ENCODE data around the gene DNAJC16.
"Not testable (repeated sequence)": the region's sequence is repeated elsewhere in the genome, so short reads cannot be mapped to it uniquely, and the experiment has no call there.

DNAJC16 gene

GRCh38 chr1:15510611-15511405 is 15.8 kb upstream of the DNAJC16 start:
- Histone ChIP-seq H3K4me1 (ENCODE audit: control insufficient read depth, insufficient read depth, low read length) (peaks cover 6% of the 10 kb centered on the region), H3K36me3 (ENCODE audit: control insufficient read depth, insufficient read depth, low read length) (no peaks in the 10 kb centered on the region), H3K4me3 (ENCODE audit: low read length) (no peak overlapping the region), H3K27me3 (ENCODE audit: control insufficient read depth, insufficient read depth, low read length) (no peaks in the 10 kb centered on the region), H3K9me3 (ENCODE audit: control insufficient read depth, low read length) (no peaks in the 10 kb centered on the region), H3K9ac (ENCODE audit: low read length) (no peak overlapping the region)

GRCh38 chr1:15513192-15513591 is 13.5 kb upstream of the DNAJC16 start:
- no peaks in the 10 kb centered on the region for H3K27me3 ChIP-seq (ENCODE audit: control insufficient read depth, insufficient read depth, low read length)
- H3K36me3 ChIP-seq (ENCODE audit: control insufficient read depth, insufficient read depth, low read length), result no peaks in the 10 kb centered on the region
- no peak overlapping the region for H3K9ac ChIP-seq (ENCODE audit: low read length)
- H3K4me1 ChIP-seq (ENCODE audit: control insufficient read depth, insufficient read depth, low read length), result no peaks in the 10 kb centered on the region
- H3K4me3 ChIP-seq (ENCODE audit: low read length), result no peak overlapping the region
- H3K9me3 ChIP-seq (ENCODE audit: control insufficient read depth, low read length), result no peaks in the 10 kb centered on the region

GRCh38 chr1:15513919-15514318 is 12.7 kb upstream of the DNAJC16 start:
- Histone ChIP-seq H3K9me3 (ENCODE audit: control insufficient read depth, low read length) (no peaks in the 10 kb centered on the region), H3K27me3 (ENCODE audit: control insufficient read depth, insufficient read depth, low read length) (no peaks in the 10 kb centered on the region), H3K9ac (ENCODE audit: low read length) (no peak overlapping the region), H3K36me3 (ENCODE audit: control insufficient read depth, insufficient read depth, low read length) (no peaks in the 10 kb centered on the region), H3K4me3 (ENCODE audit: low read length) (no peak overlapping the region), H3K4me1 (ENCODE audit: control insufficient read depth, insufficient read depth, low read length) (no peaks in the 10 kb centered on the region)

- not testable (repeated sequence) for H3K9me3 ChIP-seq (ENCODE audit: control insufficient read depth, low read length); H3K4me1 ChIP-seq (ENCODE audit: control insufficient read depth, insufficient read depth, low read length); H3K4me3 ChIP-seq (ENCODE audit: low read length); H3K9ac ChIP-seq (ENCODE audit: low read length); H3K36me3 ChIP-seq (ENCODE audit: control insufficient read depth, insufficient read depth, low read length); H3K27me3 ChIP-seq (ENCODE audit: control insufficient read depth, insufficient read depth, low read length)
Observed at GRCh38 chr1:15514557-15514956, 12.1 kb upstream of the DNAJC16 start.

- H3K4me3 ChIP-seq (ENCODE audit: low read length), result no peak overlapping the region
- H3K9ac ChIP-seq (ENCODE audit: low read length), result no peak overlapping the region
- no peaks in the 10 kb centered on the region for H3K9me3 ChIP-seq (ENCODE audit: control insufficient read depth, low read length)
- no peaks in the 10 kb centered on the region for H3K36me3 ChIP-seq (ENCODE audit: control insufficient read depth, insufficient read depth, low read length)
- no peaks in the 10 kb centered on the region for H3K4me1 ChIP-seq (ENCODE audit: control insufficient read depth, insufficient read depth, low read length)
- no peaks in the 10 kb centered on the region for H3K27me3 ChIP-seq (ENCODE audit: control insufficient read depth, insufficient read depth, low read length)
Observed at GRCh38 chr1:15515022-15515663, 11.5 kb upstream of the DNAJC16 start.

GRCh38 chr1:15519625-15520024 is 7.0 kb upstream of the DNAJC16 start:
- Histone ChIP-seq H3K27me3 (ENCODE audit: control insufficient read depth, insufficient read depth, low read length) (no peaks in the 10 kb centered on the region), H3K9ac (ENCODE audit: low read length) (no peak overlapping the region), H3K9me3 (ENCODE audit: control insufficient read depth, low read length) (no peaks in the 10 kb centered on the region), H3K4me1 (ENCODE audit: control insufficient read depth, insufficient read depth, low read length) (peaks cover 6% of the 10 kb centered on the region), H3K4me3 (ENCODE audit: low read length) (no peak overlapping the region), H3K36me3 (ENCODE audit: control insufficient read depth, insufficient read depth, low read length) (no peaks in the 10 kb centered on the region)

- H3K4me1 ChIP-seq (ENCODE audit: control insufficient read depth, insufficient read depth, low read length), result peaks cover 14% of the 10 kb centered on the region
- H3K9me3 ChIP-seq (ENCODE audit: control insufficient read depth, low read length); H3K4me3 ChIP-seq (ENCODE audit: low read length); H3K9ac ChIP-seq (ENCODE audit: low read length); H3K36me3 ChIP-seq (ENCODE audit: control insufficient read depth, insufficient read depth, low read length); H3K27me3 ChIP-seq (ENCODE audit: control insufficient read depth, insufficient read depth, low read length): not testable (repeated sequence)
Observed at GRCh38 chr1:15521206-15521906, 5.3 kb upstream of the DNAJC16 start.

GRCh38 chr1:15522551-15522950 is 4.1 kb upstream of the DNAJC16 start:
- H3K4me3 ChIP-seq (ENCODE audit: low read length), result no peak overlapping the region
- H3K9ac ChIP-seq (ENCODE audit: low read length), result no peak overlapping the region
- no peaks in the 10 kb centered on the region for H3K36me3 ChIP-seq (ENCODE audit: control insufficient read depth, insufficient read depth, low read length)
- no peaks in the 10 kb centered on the region for H3K9me3 ChIP-seq (ENCODE audit: control insufficient read depth, low read length)
- no peaks in the 10 kb centered on the region for H3K27me3 ChIP-seq (ENCODE audit: control insufficient read depth, insufficient read depth, low read length)
- peaks cover 16% of the 10 kb centered on the region for H3K4me1 ChIP-seq (ENCODE audit: control insufficient read depth, insufficient read depth, low read length)

GRCh38 chr1:15523104-15524020 is 3.3 kb upstream of the DNAJC16 start:
- H3K9me3 ChIP-seq (ENCODE audit: control insufficient read depth, low read length), result no peaks in the 10 kb centered on the region
- peak overlapping the region; percentile 1 for H3K4me3 ChIP-seq (ENCODE audit: low read length)
- no peaks in the 10 kb centered on the region for H3K27me3 ChIP-seq (ENCODE audit: control insufficient read depth, insufficient read depth, low read length)
- H3K9ac ChIP-seq (ENCODE audit: low read length), result peak overlapping the region; percentile 37
- peaks cover 19% of the 10 kb centered on the region for H3K4me1 ChIP-seq (ENCODE audit: control insufficient read depth, insufficient read depth, low read length)
- no peaks in the 10 kb centered on the region for H3K36me3 ChIP-seq (ENCODE audit: control insufficient read depth, insufficient read depth, low read length)

- H3K27me3 ChIP-seq (ENCODE audit: control insufficient read depth, insufficient read depth, low read length), result no peaks in the 10 kb centered on the region
- peaks cover 19% of the 10 kb centered on the region for H3K4me1 ChIP-seq (ENCODE audit: control insufficient read depth, insufficient read depth, low read length)
- H3K9ac ChIP-seq (ENCODE audit: low read length), result peak within 1 kb of the TSS; percentile 77
- H3K4me3 ChIP-seq (ENCODE audit: low read length), result peak within 1 kb of the TSS; percentile 1
- H3K9me3 ChIP-seq (ENCODE audit: control insufficient read depth, low read length), result no peaks in the 10 kb centered on the region
- H3K36me3 ChIP-seq (ENCODE audit: control insufficient read depth, insufficient read depth, low read length), result no peaks in the 10 kb centered on the region
Observed at GRCh38 chr1:15524021-15524282, 2.7 kb upstream of the DNAJC16 start, which contains the start of gene CASP9. Gene CASP9, minus strand, starts transcription at chr1:15524215. Its CDS starts 15 bp downstream, at chr1:15524200.

GRCh38 chr1:15524283-15525049 is 2.2 kb upstream of the DNAJC16 start:
- Histone ChIP-seq H3K27me3 (ENCODE audit: control insufficient read depth, insufficient read depth, low read length) (no peaks in the 10 kb centered on the region), H3K36me3 (ENCODE audit: control insufficient read depth, insufficient read depth, low read length) (no peaks in the 10 kb centered on the region), H3K4me1 (ENCODE audit: control insufficient read depth, insufficient read depth, low read length) (peaks cover 19% of the 10 kb centered on the region), H3K4me3 (ENCODE audit: low read length) (no peak overlapping the region), H3K9ac (ENCODE audit: low read length) (peak overlapping the region; percentile 66), H3K9me3 (ENCODE audit: control insufficient read depth, low read length) (no peaks in the 10 kb centered on the region)
